Fibroblast of lung (primary cell): ENCODE data around the gene FCRL1. TPM values are rescaled to one million over a fixed set of nuclear protein-coding genes. Genes with fewer than 3 reads are reported as not detected.

ENCODE experiments used
- DNase-seq, 2 donors: peaks; one replicate each; pipeline versions ENCODE4 v3.0.0 to v3.0.0-alpha.2; 2010; ENCODE audit warnings: low read depth in 2 of 2
- H2AFZ ChIP-seq: 2 replicates; pipeline ENCODE4 v1.5.1; 2012; ENCODE audit warnings: low read length, control low read depth, inconsistent platforms
- H3K27ac ChIP-seq: 2 replicates; pipeline ENCODE4 v1.5.1; 2011; ENCODE audit warnings: low read length, control low read depth; ENCODE audit not compliant: insufficient read depth
- H3K27me3 ChIP-seq: 2 replicates; pipeline ENCODE4 v1.5.1; 2011; ENCODE audit warnings: mild to moderate bottlenecking, low read length; ENCODE audit not compliant: control insufficient read depth, insufficient read depth
- H3K36me3 ChIP-seq: 2 replicates; pipeline ENCODE4 v1.5.1; 2011; ENCODE audit warnings: low read length; ENCODE audit not compliant: control insufficient read depth, insufficient read depth
- H3K4me1 ChIP-seq: 2 replicates; pipeline ENCODE4 v1.5.1; 2011; ENCODE audit warnings: low read length; ENCODE audit not compliant: control insufficient read depth, insufficient read depth; ENCODE audit errors: extremely low read depth
- H3K4me2 ChIP-seq: 2 replicates; pipeline ENCODE4 v1.5.1; 2011; ENCODE audit warnings: low read length, control low read depth; ENCODE audit not compliant: insufficient read depth; ENCODE audit errors: extremely low read depth
- H3K4me3 ChIP-seq, 4 experiments: fragments of 200-600 bp in 1 of 4; sonication (generic) in 1 of 4; replicated peaks in 1 of 4; 2 replicates each; pipeline ENCODE4 v1.5.1; 2011 to 2016; ENCODE audit warnings: low read length in 4 of 4, low read depth in 3 of 4, mild to moderate bottlenecking in 3 of 4, control low read depth in 2 of 4, inconsistent platforms in 1 of 4, mixed read lengths in 1 of 4; ENCODE audit not compliant: insufficient read depth in 1 of 4; ENCODE audit errors: control extremely low read depth in 1 of 4
- H3K79me2 ChIP-seq: 2 replicates; pipeline ENCODE4 v1.5.1; 2012; ENCODE audit warnings: mild to moderate bottlenecking, low read length, inconsistent platforms; ENCODE audit not compliant: control insufficient read depth, insufficient read depth
- H3K9ac ChIP-seq: 2 replicates; pipeline ENCODE4 v1.5.1; 2011; ENCODE audit warnings: mild to moderate bottlenecking, low read length, control low read depth; ENCODE audit not compliant: insufficient read depth
- H3K9me3 ChIP-seq: 2 replicates; pipeline ENCODE4 v1.5.1; 2012; ENCODE audit warnings: low read depth, low read length; ENCODE audit not compliant: control insufficient read depth, insufficient read depth
- H4K20me1 ChIP-seq: 2 replicates; pipeline ENCODE4 v1.5.1; 2011; ENCODE audit warnings: low read length; ENCODE audit not compliant: control insufficient read depth, insufficient read depth; ENCODE audit errors: extremely low read depth
- EZH2 ChIP-seq: IDR thresholded peaks from 2 replicates; pipeline ENCODE4 v1.5.1; 2012; ENCODE audit warnings: low read length, control low read depth, mild to moderate bottlenecking; ENCODE audit errors: missing control alignments
- polyA plus RNA-seq, 2 donors: library from polyadenylated mRNA; depleted of rRNA in 1 of 2; stranded (reverse) in 1 of 2; unstranded in 1 of 2; fragments of >200 nt; gene quantifications; 2 replicates each; pipeline ENCODE4 v1.2.1, GENCODE V29; 2011 to 2012; ENCODE audit warnings: missing spikeins in 1 of 2
- total RNA-seq: library from RNA; depleted of rRNA; stranded (reverse); fragments of >200 nt; gene quantifications from 2 replicates; pipeline ENCODE4 v1.2.1, GENCODE V29; 2014
- TF ChIP-seq, protein P1 (sequence below), 2 donors: IDR thresholded peaks in 1 of 2; conservative IDR thresholded peaks in 1 of 2; 1 replicate in 1 of 2; 2 replicates in 1 of 2; pipeline ENCODE4 v1.5.1; 2011 to 2012; ENCODE audit warnings: low read length in 2 of 2, control low read depth in 1 of 2, inconsistent platforms in 1 of 2, low read depth in 1 of 2, mild to moderate bottlenecking in 1 of 2

The FCRL1 gene
- total and polyA plus RNA-seq, 2 donors (not counting 1 experiment from before 2014, with no cell fraction given), result not detected

DNA sequence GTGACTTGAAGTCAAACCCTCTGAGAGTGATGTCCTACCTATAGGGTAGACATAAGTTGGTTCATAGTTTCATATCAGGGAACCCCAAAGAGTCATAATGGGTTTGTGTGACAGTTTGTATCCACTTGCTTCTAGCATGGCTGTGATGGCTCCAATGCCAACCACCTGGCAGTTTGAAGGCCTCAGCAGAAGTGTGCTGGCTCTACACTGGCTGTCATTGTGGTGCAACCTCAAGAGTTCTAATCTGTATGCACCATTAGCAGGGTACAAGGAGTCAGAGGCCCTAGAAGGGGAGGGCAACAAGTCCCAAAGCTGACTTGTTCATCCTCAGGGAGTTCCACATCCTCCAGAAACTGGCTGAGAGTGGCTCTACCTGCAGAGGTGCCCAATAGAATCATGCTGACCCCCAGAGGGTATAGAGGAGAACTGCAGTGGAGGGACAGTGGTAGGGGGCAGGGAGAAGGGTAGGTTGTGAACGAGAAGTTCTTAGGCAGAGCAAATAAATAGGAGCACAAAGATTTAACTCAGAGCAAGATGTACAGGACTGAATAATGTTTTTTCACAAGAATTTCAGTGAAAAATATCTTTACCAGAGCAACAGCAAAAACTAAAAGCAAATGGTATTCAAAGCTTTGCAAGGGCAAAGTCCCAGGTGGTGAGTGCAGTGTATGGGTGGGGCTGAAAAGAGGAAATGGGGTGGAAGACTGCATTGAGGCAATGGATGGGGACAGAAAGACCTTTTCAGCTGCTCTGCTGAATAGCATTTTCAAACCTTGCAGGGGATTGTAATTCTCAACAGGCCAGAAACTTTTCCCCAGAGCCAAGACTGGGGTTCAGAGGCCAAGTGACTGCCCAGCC is 46.2 kb downstream of the FCRL1 start:
- Histone ChIP-seq H3K4me2 (no peak overlapping the region), H2AFZ (no peak overlapping the region)
- TF ChIP-seq, protein P1, sequence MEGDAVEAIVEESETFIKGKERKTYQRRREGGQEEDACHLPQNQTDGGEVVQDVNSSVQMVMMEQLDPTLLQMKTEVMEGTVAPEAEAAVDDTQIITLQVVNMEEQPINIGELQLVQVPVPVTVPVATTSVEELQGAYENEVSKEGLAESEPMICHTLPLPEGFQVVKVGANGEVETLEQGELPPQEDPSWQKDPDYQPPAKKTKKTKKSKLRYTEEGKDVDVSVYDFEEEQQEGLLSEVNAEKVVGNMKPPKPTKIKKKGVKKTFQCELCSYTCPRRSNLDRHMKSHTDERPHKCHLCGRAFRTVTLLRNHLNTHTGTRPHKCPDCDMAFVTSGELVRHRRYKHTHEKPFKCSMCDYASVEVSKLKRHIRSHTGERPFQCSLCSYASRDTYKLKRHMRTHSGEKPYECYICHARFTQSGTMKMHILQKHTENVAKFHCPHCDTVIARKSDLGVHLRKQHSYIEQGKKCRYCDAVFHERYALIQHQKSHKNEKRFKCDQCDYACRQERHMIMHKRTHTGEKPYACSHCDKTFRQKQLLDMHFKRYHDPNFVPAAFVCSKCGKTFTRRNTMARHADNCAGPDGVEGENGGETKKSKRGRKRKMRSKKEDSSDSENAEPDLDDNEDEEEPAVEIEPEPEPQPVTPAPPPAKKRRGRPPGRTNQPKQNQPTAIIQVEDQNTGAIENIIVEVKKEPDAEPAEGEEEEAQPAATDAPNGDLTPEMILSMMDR (conservative IDR thresholded peaks at IDR 0.05 in 1 of 2, IDR thresholded peaks at IDR 0.05 in 1 of 2; ENCODE audit: low read depth in 1 of 2, low read length in 2 of 2), result no peak
- TF ChIP-seq EZH2, result no peak

DNA sequence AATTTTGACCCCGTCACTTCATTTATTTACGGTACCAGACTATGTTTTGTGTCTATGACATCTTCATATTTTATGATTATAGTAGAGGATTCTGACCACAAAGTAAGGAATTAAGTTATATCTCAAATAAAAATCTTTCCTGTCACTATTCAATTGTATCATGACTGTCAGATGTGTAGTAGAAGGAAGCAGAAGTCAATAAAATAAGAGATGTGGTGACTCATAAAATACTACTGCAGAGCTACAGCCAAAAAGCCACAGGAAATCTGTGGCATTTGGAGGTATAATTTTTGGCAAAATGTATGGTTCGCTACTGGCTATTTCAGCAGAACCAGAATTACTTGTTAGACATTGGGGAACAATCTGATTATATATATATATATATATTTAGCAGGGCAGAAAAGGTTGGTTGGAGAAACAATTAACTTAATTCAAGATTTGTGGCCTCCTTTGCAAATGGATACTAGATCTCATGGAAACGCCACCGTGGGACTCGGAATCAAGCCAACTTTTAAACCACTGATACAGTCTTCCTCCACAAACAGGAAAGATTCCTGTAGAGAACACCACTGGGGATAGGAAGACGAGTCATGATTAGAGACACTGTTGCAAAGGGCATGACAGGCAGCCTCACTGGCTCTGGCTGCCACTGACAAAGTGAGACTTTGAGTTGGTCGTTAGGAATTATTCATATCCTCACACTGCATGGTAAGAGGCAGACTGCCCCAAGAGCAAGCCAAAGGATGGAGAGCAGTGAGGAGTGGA is 48.1 kb downstream of the FCRL1 start:
- H3K27ac ChIP-seq, result no peak overlapping the region
- TF ChIP-seq, protein P1 (conservative IDR thresholded peaks at IDR 0.05 in 1 of 2, IDR thresholded peaks at IDR 0.05 in 1 of 2; ENCODE audit: low read depth in 1 of 2, low read length in 2 of 2), result no peak
- no peak for TF ChIP-seq EZH2
- no peak overlapping the region for H2AFZ ChIP-seq
- H3K9ac ChIP-seq, result no peak overlapping the region
- no peak overlapping the region for H3K4me2 ChIP-seq
- H3K4me1 ChIP-seq, result no peaks in the 10 kb centered on the region
- H3K79me2 ChIP-seq, result no peaks in the 10 kb centered on the region
- no peaks in the 10 kb centered on the region for H3K27me3 ChIP-seq
- no peaks in the 10 kb centered on the region for H3K36me3 ChIP-seq
- no peak for DNase-seq
- H3K4me3 ChIP-seq, result no peak overlapping the region
- H3K9me3 ChIP-seq, result no peaks in the 10 kb centered on the region
- no peaks in the 10 kb centered on the region for H4K20me1 ChIP-seq

More for the DNA sequence above, 46.2 kb downstream of the FCRL1 start:
- no peaks in the 10 kb centered on the region for H4K20me1 ChIP-seq
- H3K4me3 ChIP-seq, result no peak overlapping the region
- DNase-seq, result no peak
- H3K36me3 ChIP-seq, result no peaks in the 10 kb centered on the region
- H3K9me3 ChIP-seq, result no peaks in the 10 kb centered on the region
- no peak overlapping the region for H3K27ac ChIP-seq
- no peaks in the 10 kb centered on the region for H3K27me3 ChIP-seq
- no peaks in the 10 kb centered on the region for H3K4me1 ChIP-seq
- no peaks in the 10 kb centered on the region for H3K79me2 ChIP-seq
- no peak overlapping the region for H3K9ac ChIP-seq

DNA sequence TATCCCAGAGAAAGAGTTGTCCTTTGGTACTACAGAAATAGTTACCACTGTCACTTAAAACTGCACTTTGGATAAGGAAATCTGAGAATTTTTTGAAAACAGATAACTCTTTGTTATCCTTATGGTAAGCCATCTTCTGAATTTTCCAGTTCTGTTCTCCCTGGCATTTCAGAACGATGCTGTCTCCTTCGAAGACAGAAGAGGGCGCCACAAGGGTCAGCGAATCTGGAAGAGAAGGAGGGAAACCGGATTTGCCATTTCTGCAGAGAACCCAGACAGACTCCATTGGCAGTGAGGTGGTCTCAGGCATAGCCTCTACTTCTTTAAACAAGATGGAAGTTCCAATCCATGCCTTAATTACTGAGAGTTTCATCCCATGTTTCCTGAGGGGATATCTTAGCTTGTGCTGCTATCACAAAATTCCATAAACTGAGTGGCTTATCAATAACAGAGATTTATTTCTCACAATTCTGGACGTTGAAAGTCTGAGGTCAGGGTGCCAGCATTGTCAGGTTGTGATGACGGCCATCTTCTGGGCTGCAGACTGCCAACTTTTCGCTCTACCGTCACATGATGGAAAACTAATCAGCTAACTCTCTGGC is 49.4 kb downstream of the FCRL1 start:
- DNase-seq, result no peak
- H3K9me3 ChIP-seq, result no peaks in the 10 kb centered on the region
- H3K4me2 ChIP-seq, result no peak overlapping the region
- no peaks in the 10 kb centered on the region for H3K36me3 ChIP-seq
- no peak overlapping the region for H3K27ac ChIP-seq
- no peak overlapping the region for H3K9ac ChIP-seq
- no peaks in the 10 kb centered on the region for H3K4me1 ChIP-seq
- TF ChIP-seq, protein P1 (conservative IDR thresholded peaks at IDR 0.05 in 1 of 2, IDR thresholded peaks at IDR 0.05 in 1 of 2; ENCODE audit: low read depth in 1 of 2, low read length in 2 of 2), result no peak
- no peak for TF ChIP-seq EZH2
- H3K4me3 ChIP-seq, result no peak overlapping the region
- no peak overlapping the region for H2AFZ ChIP-seq
- H4K20me1 ChIP-seq, result no peaks in the 10 kb centered on the region
- H3K27me3 ChIP-seq, result no peaks in the 10 kb centered on the region
- no peaks in the 10 kb centered on the region for H3K79me2 ChIP-seq
